GM19372 (cell line): ENCODE results near the gene ZFYVE19.

Experiments
- ATAC-seq: cut with Tn5 transposase; IDR thresholded peaks from one replicate; pipeline ENCODE4 v1.9.1; 2021; ENCODE audit warnings: mild to moderate bottlenecking, low read depth, moderate library complexity; ENCODE audit not compliant: unreplicated experiment

Gene ZFYVE19

DNA sequence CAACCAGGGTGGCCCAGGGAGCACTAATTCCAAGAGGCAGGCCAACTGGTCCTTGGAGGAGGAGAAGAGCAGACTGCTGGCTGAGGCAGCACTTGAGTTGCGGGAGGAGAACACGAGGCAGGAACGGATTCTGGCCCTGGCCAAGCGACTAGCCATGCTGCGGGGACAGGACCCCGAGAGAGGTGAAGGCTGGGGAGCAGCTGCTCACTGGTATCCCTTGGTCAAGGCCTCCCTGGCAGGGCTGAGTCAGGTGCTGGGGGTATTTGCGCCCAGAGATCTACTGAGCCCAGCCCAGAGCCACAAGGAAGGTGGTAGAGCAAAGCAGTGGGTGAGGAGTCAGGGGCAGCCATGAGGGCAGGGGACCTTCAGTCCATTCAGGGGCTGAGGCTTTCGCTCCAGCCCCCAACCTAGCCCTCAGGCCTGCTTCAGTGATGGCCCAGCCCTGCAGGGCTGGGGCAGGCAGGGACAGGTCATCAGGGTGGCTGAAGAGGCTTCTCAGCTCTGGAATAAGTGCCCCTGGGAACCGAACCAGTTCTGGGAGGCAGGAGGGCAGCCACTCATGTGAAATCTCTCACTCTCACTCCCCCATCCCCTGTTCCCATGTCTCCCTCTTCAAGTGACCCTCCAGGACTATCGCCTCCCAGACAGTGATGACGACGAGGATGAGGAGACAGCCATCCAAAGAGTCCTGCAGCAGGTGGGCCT is 6.0 kb downstream of the ZFYVE19 start:
- ATAC-seq = no peak

DNA sequence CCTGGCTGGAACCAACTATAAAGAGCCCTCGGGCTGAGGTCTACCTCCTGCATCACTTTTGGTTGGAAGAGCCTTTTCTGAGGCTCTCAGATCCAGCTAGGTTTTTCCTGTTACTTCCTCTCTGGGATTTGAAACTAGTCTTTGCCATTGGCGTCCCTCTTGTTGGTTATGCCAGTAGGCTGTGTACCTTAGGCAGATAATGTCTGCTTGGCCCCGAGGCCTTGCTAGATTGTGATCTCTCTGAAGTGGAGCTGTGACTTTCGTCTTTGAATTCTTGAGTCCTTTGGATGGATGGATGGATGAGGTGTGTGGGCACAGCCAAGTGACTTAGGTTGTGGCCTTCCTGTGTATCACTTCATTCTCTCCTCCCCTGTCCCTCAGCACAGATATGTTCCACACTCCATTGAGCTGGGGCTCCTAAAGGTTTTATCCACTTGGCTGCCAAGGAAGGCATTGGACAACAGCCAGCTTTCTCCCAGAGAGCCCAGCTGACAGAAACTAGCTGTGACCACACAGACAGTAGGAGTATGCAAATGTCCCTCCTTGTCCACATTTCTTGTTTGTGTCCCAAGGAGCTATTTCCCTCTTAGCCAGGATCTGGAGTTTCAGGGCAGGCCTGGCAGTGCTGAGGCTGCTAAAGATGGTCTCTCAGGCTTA is 8.3 kb downstream of the ZFYVE19 start:
- no peak for ATAC-seq

DNA sequence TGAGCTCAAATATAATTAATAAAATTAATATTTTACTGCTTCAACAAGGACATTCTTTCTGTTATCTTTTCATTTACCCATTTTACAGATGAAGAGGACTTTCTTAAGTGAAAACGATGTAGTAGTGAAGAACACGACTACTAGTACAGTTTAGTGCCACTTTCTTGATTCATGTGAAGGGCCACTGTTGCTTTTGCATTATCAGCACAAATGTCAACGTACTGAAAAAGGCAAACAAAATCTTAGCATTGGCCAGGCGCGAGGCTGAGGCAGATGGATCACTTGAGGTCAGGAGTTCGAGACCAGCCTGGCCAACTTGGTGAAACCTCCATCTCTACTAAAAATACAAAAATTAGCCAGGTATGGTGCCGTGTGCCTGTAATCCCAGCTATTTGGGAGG is 12.2 kb downstream of the ZFYVE19 start:
- no peak for ATAC-seq

DNA sequence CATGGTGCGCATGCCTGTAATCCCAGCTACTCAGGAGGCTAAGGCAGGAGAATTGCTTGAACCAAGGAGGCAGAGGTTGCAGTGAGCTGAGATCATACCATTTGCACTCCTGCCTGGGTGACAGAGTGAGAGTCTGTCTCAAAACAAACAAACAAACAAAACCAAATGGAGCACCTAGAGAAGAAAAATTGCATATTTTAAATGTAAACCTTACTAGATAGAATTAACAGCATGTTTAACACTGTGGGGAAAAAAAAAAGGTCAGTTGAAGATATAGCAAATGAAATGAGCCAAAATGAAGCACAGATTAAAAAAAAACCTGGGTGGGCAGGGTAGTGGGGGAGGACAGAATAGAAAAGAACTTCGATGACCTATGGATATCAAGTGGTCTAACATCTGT is 14.3 kb downstream of the ZFYVE19 start:
- ATAC-seq = no peak

DNA sequence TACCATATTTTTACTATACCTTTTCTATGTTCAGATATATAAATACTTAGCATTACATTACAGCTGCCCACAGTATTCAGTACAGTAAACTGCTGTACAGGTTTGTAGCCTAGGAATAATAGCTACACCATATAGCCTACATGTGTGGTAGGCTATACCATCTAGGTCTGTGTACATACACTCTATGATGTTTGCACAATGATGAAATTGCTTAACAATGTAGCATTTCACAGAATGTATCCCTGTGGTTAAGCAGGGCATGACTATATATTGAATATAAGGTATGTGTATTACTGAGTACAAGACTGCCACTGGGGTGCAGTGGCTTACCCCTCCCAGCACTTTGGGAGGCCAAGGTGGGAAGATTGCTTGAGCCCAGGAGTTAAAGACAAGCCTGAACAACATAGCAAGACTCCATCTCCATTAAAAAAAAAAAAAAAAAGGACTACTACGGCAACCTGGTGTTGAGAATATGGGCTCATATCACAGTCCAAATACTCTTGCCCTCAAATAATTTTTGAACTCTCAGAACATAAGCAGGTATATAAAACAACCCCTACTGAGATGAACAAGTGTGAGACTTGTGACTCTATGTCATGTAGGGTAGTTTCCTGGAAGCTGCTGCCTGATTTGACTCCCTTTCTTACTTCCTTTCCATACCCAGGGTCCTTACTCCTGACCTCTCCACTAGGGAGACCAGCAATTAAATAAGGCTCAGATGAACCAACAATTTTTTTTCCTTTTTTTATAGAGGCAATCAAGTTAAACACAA is 16.9 kb downstream of the ZFYVE19 start:
- no peak for ATAC-seq

DNA sequence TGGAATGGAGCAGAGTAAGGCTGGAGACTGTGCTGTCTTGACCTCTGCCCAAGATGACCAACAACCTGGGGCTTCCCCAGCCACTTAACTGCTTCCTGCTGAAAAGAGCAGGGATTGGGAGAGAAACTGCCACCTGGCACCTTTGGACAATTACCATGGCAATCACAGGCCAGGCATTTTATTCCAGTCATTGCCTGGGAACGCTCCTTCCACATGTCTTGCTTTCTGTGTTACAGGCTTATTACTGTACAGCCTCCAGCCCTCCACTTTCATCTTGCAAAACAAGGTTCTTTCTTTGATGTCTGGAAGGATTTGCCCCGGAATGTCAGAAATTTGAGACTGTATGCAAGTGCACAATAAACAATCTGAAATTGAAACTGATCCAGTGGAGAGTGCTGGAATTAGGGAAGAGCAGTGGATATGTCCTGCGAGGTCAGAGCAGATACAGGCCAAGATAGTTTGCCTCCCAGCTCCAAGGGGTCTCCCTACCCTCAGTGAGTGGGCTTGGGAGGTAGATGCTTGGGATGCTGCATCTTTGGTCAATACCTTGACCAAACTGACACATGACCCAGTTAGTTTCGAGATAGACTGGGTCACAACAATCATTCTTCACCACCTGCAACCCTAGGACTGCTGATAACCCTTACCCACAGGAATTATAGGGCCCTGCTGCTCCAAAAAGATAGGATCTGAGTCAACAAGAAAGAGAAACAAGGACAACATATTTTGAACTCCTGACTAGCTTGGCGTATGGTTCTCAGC is 19.0 kb downstream of the ZFYVE19 start:
- ATAC-seq = no peak

DNA sequence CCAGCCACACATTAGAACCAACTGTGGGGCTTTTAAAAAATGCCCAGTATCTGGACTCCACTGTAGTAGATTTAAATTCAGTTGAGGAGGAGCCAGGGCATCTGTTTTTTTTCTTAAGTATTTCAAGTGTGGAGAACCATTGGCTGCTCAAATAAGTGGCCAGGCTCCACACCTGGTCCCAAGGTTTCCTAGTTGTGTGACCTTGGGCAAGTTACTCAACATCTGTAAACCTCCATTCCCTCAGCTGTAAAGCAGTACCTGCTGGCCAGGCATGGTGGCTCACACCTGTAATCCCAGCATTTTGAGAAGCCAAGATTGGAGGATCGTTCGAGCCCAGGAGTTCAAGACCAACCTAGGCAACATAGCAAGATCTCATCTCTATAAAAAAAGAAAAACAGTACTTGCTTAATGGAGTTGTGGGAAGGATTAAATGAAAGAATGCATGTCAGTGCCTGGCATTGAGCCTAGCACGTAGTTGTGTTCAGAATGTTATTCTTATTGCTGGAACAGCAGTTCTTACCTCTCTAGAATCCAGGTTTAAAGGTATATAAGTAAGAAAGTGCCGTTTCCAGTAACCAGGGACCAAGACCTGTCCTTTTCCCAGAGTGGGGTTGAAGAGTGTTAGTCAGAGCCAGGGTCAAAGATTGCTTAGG is 19.7 kb downstream of the ZFYVE19 start:
- ATAC-seq = no peak

DNA sequence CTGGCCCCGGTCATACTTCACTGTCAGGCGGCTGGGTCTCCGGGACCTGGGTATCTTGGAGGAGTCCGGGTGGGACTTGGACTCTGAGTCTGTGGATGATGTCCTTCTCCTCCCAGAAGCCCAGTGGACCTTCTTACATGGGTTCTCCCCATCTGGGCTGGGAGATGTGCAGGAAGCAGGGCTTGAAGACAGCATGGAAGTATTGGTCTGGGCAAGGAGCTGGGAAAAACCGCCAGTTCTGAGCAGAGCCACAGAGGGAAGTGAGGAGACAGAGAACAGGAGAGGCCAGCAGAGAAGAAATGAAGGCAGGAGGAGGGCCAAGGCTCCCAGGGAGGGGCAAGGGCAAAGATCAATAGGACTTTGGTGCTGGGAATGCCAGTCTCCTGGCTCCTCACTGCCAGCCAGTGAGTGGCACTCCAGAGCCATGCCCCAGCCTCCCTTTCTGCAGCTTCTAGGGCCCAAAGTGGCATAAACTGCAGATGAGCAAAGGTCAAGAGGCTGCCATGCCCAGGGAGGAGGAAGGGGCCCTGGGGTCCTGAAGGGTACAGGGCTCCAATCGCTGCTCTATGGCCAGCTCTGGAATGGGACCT is 21.7 kb downstream of the ZFYVE19 start, which contains the start of gene PPP1R14D:
PPP1R14D (minus strand) TSS at position 262 of the 590 bp plus-strand sequence; CDS start at position 195, 67 bp downstream.
- no peak for ATAC-seq

DNA sequence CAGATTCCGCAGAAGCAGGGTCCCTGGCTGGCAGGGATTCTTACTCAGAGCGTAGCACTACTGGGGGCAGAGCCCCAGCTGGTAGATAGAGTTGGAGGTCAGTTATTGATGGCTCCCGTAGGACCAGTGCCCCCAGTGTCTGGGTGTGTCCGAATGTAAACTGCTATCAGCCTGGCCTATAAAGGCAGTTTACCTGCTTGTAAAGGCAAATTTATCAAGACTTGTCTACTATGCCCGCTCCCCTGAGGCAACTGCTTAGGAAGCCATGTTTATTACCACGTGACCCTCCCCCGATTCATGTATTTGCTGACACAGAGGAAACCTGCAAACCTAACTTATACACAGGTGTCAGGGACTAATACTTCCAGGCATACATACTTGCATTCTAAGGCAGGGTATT is 22.2 kb downstream of the ZFYVE19 start:
- no peak for ATAC-seq

DNA sequence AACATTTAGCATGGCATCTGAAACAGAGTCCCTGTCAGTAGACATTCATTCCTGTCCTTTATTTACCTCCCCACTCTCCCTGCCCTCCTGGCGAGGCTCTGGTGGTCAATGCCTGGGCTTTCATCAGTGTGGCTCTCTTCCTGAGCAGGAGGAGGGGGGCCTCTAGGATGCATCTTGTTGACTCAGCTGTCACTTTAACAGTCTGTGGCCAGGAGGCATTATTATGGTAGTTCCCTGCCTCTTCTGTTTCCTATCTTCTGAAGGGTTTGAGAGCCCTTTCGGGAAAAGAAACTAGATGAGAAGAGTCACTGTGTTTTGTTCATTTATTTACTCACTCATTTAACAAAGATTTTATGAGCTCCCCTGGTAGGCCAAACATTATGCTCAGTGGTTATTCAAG is 24.0 kb downstream of the ZFYVE19 start:
- ATAC-seq = no peak

DNA sequence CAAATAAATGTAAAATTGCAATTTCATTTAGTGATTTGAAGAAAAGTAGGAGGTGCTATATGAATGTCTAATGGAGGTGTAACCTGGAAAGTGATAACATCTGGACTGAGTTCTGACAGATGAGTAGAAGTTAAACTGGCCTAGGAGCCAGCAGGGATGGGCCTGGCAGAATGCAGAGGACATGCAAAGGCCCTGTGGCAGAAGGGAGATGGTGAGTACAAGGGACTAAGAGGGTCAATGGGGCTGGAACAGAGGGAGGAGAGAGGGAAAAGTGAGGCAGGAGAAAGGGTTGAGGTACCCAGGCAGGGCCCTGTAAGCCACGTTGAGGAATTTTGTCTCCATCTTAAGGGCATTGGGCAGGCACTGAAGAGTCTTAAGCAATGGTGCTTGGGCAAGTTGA is 25.0 kb downstream of the ZFYVE19 start:
- ATAC-seq = no peak

DNA sequence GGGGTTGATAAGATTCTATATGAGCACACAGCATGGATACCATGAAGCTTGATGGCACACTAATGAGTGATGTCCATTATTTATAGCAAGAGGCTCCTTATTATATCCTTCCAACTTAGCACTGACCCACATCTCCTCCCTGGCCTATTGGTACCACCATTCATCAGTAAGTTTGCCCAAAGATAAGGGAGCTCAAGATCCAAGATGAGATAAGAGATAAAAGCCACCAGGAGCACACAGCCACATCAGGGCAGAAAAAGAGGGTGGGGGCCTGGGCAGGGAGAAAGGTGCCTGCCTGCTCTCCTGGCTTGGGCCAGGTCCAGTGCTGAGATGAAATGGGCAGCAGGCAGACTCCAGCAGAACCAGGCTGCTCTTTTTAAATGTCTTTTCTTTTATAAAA is 26.0 kb downstream of the ZFYVE19 start:
- ATAC-seq = no peak

DNA sequence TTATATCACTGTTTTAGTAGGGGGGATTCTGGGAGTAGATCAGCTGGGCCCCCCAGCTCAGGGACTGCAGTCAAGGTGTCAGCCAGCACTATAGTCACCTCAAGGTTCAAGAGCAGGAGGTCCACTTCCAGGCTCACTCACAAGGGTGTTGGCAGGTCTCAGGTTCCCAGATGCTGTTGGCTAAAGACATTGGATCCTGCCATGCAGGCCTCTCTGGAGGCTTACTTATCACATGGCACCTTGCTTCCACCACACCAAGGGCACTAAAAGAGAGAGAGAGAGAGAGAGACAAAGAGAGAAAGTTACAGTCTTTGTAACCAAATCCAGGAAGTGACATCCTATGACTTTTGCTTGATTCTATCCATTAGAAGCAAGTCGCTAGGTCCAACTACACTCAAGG is 29.1 kb downstream of the ZFYVE19 start:
- ATAC-seq = no peak

DNA sequence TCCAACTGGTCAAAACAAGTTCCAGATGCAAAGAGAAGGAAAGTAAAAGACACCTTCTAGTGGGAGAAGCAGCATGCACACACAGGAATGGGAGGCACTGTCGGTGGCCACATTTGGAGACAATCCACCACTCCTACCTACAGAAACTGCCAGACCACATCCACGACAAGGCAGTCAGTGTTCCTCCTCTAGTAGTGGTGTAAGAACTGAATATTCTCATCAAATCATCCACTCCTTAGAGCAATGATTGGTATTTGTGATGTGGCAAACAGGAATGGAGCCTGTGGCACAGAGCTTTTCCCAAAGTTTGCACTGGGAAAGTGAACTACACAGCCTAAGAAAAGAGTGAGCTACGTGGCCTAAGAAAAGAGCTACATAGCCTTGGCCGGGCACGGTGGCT is 31.9 kb downstream of the ZFYVE19 start:
- ATAC-seq = no peak

DNA sequence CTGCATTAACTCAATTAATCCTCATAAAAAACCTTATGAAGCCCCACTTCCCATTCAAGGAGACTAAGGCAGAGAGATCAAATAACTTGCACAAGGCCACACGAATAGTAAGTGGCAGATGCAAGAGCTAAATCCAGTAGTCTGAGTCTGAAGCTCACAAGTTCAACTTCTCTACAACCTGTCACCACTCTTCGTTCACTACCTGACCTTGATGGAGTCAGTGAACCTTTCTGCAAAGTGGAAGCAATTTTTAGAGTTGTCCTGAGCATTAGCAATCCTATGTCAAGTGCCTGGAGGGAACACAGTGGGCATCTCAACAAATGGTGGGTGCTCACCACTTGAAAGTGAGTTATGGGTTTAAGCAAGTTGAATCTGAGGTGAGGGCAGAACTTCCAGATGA is 34.9 kb downstream of the ZFYVE19 start:
- ATAC-seq = no peak

DNA sequence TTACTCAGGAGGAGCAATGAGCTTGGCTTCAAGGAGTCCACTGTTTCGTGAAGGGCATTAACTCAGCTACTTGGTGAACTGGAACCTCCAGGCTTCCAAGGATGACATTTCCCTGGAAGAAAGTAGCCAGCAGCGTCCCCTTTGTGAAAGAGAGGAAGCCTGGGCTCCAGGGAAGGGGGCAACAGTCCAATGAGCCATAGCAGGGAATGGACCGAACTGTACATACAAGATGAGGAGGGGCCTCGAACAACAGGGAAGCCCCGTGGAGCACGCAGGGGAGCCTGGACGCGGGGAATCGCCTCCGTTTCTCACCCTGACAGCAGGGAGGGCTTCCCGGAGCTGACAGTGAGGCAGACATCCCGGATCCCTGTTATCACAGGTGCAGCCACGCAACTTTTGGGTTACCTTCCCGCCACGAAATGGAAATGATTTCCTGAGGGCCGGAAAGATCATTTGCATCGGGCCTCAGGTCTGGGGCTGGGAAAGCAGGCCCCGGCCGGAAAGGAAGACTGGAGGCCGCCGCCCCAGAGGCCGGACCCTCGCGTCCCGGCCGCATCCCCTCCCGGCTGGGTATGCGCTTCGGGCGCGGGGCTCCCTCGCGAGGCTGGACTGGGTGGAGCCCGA is 36.5 kb downstream of the ZFYVE19 start:
- ATAC-seq = no peak

DNA sequence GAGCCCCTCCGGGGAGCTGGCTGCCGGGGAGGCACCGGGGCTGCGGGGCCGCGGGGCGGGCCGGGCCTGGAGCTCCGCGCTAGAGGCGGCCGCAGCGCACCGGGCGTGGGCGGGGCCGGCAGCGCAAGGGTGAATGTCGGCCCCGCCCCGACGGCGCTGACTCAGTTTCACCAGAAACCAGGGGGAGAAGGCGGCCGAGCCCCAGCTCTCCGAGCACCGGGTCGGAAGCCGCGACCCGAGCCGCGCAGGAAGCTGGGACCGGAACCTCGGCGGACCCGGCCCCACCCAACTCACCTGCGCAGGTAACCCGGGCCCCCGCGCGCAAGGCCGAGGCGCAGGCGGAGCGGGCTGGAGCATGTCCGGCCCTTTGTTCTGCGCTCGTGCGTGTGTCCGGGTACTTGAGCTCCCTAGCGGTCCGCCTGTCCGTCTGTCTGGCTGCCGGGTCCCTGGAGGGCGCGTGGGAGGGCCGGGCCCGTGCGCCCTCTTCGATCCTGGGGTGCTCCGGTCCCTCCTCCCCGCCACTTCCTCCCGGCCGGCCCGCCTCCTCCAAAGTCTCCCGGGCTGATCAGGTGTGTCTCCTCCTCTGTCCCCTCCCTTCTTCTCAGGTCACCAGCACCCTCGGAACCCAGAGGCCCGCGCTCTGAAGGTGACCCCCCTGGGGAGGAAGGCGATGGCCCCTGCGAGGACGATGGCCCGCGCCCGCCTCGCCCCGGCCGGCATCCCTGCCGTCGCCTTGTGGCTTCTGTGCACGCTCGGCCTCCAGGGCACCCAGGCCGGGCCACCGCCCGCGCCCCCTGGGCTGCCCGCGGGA is 37.2 kb downstream of the ZFYVE19 start, which contains the start of gene SPINT1:
SPINT1 (plus strand) TSS at position 164 of the 811 bp plus-strand sequence; CDS start at position 671, 507 bp downstream.
- no peak for ATAC-seq

DNA sequence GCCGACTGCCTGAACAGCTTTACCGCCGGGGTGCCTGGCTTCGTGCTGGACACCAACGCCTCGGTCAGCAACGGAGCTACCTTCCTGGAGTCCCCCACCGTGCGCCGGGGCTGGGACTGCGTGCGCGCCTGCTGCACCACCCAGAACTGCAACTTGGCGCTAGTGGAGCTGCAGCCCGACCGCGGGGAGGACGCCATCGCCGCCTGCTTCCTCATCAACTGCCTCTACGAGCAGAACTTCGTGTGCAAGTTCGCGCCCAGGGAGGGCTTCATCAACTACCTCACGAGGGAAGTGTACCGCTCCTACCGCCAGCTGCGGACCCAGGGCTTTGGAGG is 37.8 kb downstream of the ZFYVE19 start:
- ATAC-seq = no peak

DNA sequence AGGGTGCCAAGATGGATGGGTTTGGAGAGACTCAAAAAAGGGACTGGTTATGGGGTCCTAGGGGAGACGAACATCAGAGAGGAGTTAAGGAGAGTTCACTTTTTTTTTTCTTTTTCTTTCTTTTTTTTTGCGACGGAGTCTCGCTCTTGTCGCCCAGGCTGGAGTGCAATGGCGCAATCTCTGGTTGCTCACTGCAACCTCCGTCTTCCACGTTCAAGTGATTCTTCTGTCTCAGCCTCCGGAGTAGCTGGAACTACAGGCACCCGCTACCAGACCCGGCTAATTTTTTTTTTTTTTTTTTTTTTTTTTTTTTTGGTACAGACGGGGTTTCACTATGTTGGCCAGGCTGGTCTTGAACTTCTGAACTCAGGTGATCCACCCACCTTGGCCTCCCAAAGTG is 38.1 kb downstream of the ZFYVE19 start:
- ATAC-seq = no peak
